ENCODE measurements around the gene RASGEF1B. TPM values are rescaled to one million over a fixed set of nuclear protein-coding genes. Genes with fewer than 3 reads are reported as not detected.

The RASGEF1B gene
- total RNA-seq, 4 donors from 2014 or later, result 4.0 to 14.7 (median 9.4) TPM

DNA sequence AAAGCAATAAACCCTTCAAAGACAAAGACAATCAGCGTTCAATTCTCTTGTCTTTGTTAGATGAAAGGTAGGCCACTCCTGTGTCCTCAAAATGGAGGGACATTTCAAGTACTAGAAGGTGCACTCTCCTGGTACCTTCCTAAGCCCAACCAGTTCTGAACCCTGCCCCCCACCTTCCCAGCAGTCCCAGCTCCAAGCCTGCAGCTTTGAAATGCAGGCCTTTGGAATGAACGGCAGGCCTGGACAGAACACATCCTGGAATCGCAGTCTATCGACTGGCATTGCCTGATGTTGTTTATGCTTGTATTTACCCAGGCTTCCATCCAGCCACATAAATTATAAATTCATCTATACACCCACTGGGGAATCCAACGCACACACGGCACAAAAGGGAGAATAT lies 47.4 kb downstream of the RASGEF1B start:
- Histone ChIP-seq H3K9me3 (no peaks in the 10 kb centered on the region), H3K27me3 (no peaks in the 10 kb centered on the region), H3K4me1 (no peaks in the 10 kb centered on the region), H3K27ac (no peak overlapping the region), H3K36me3 (peaks cover 0 to 10% of the 10 kb centered on the region in 2 donors), H3K4me3 (no peak overlapping the region)
- ATAC-seq, result no peak
- WGBS, 2 donors (ENCODE audit: low coverage in 1 of 2), result 70 to 100% methylated on average over 1 to 6 of the region's 6 CpGs
- TF ChIP-seq POLR2A (IDR thresholded peaks at IDR 0.05), result no peak
- TF ChIP-seq POLR2AphosphoS5 (IDR thresholded peaks at IDR 0.05), result no peak
- TF ChIP-seq EP300 (IDR thresholded peaks at IDR 0.05), result no peak
- TF ChIP-seq, protein P1, sequence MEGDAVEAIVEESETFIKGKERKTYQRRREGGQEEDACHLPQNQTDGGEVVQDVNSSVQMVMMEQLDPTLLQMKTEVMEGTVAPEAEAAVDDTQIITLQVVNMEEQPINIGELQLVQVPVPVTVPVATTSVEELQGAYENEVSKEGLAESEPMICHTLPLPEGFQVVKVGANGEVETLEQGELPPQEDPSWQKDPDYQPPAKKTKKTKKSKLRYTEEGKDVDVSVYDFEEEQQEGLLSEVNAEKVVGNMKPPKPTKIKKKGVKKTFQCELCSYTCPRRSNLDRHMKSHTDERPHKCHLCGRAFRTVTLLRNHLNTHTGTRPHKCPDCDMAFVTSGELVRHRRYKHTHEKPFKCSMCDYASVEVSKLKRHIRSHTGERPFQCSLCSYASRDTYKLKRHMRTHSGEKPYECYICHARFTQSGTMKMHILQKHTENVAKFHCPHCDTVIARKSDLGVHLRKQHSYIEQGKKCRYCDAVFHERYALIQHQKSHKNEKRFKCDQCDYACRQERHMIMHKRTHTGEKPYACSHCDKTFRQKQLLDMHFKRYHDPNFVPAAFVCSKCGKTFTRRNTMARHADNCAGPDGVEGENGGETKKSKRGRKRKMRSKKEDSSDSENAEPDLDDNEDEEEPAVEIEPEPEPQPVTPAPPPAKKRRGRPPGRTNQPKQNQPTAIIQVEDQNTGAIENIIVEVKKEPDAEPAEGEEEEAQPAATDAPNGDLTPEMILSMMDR (IDR thresholded peaks at IDR 0.05), result no peak

DNA sequence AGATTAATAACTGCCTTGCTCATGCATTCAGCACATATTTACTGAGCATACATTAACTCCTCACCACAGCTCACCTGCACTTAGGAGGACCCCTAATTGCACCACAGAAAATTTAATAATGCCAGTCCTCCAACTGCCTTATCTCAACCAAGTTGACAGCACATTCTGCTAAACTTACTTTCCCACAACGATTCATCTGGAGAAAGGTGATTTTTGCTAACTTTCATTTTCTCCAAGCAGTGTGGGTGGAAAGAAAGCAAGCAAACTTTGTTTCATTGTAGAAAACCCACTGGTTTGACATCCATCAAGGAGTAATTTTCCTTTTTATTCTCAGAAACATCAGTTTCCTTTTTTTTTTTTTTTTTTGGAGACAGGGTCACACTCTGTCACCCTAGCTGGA lies 49.1 kb downstream of the RASGEF1B start:
- no peaks in the 10 kb centered on the region for H3K4me1 ChIP-seq
- WGBS, 2 donors (ENCODE audit: low coverage in 1 of 2), result 30 to 67% methylated on average over 1 of the region's 1 CpG
- H3K36me3 ChIP-seq, result peaks cover 0 to 4% of the 10 kb centered on the region in 2 donors
- H3K27me3 ChIP-seq, result no peaks in the 10 kb centered on the region
- ATAC-seq, result no peak
- H3K9me3 ChIP-seq, result no peaks in the 10 kb centered on the region
- no peak overlapping the region for H3K27ac ChIP-seq
- TF ChIP-seq POLR2AphosphoS5 (IDR thresholded peaks at IDR 0.05), result no peak
- no peak for TF ChIP-seq EP300 (IDR thresholded peaks at IDR 0.05)
- TF ChIP-seq POLR2A (IDR thresholded peaks at IDR 0.05), result no peak
- TF ChIP-seq, protein P1 (IDR thresholded peaks at IDR 0.05), result no peak
- no peak overlapping the region for H3K4me3 ChIP-seq

DNA sequence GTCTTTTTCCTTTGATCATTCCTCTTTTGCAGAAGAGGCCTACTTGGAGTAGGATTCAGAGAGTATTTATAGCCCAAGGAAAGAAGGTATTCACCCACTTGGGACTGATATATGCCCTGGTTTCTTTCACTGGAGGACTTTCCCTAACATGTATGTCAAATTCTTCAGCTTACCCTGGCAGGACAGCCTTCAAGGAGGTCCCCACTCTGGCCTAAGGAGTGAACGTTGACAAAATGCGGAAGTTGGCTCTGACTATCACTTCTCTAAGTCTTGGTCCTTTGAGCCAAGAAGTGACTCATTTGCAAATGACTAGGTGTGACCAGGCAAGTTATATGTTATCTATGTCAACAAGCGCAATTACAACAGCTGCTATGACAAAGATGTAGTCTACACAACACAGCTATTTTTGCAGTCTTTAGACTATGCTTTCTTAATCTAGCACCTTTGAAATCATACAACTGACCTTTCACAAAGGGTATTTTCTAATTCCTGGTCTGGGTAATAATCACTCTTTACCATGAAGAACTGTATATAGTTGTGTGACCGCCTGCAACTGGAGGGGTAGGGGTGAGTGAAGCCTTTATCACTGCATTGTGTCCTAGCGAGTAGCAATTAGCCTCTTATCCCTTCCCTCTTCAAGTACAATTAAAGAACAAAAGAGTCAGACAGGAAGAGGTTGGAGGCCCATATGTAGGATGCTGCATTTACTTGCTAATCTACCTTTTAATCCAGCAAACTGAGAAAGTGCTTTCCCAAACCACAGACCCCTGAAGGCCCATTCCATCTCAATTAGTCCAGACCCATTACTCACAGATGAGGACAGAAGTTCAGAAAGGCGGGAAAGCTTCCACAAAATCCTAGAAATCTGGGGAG lies 50.1 kb downstream of the RASGEF1B start:
- ATAC-seq, result peak; percentile 62
- 78 to 83% methylated on average over 5 to 6 of the region's 6 CpGs for WGBS, 2 donors (ENCODE audit: low coverage in 1 of 2)
- no peaks in the 10 kb centered on the region for H3K4me1 ChIP-seq
- no peaks in the 10 kb centered on the region for H3K27me3 ChIP-seq
- peaks cover 0 to 4% of the 10 kb centered on the region in 2 donors for H3K36me3 ChIP-seq
- no peak overlapping the region for H3K4me3 ChIP-seq
- H3K9me3 ChIP-seq, result no peaks in the 10 kb centered on the region
- no peak for TF ChIP-seq POLR2A (IDR thresholded peaks at IDR 0.05)
- no peak for TF ChIP-seq POLR2AphosphoS5 (IDR thresholded peaks at IDR 0.05)
- TF ChIP-seq, protein P1 (IDR thresholded peaks at IDR 0.05), result no peak
- no peak for TF ChIP-seq EP300 (IDR thresholded peaks at IDR 0.05)
- H3K27ac ChIP-seq, result no peak overlapping the region

DNA sequence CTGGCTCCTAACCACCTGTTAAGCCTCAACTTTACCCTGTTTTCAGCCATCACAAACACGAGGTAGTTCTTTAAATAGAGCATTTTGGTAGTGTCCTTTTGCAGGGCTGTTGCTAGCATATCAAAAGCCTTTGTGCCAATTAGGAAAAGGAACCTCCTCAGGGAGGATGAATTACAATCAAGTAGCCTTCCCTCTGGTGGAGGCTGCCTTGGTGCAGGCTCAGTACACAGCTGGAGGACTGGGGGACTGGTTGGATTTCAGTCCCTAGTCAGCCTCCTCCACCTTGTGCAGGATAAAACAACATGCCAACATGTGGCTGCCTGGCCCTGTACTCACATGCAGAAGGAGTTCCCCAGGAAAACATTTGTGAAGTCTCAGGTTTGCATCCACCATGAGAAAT lies 53.1 kb downstream of the RASGEF1B start:
- ATAC-seq, result no peak
- TF ChIP-seq EP300 (IDR thresholded peaks at IDR 0.05) (no peak), POLR2AphosphoS5 (IDR thresholded peaks at IDR 0.05) (no peak), POLR2A (IDR thresholded peaks at IDR 0.05) (no peak)
- TF ChIP-seq, protein P1 (IDR thresholded peaks at IDR 0.05), result no peak
- Histone ChIP-seq H3K4me1 (no peaks in the 10 kb centered on the region), H3K9me3 (no peaks in the 10 kb centered on the region), H3K27me3 (no peaks in the 10 kb centered on the region), H3K27ac (no peak overlapping the region), H3K4me3 (no peak overlapping the region), H3K36me3 (no peaks in the 10 kb centered on the region)
- WGBS, 2 donors (ENCODE audit: low coverage in 1 of 2), result 33 to 50% methylated on average over 1 of the region's 1 CpG

All from gastroesophageal sphincter (tissue), 4 donors.